Skeletal muscle tissue (tissue), 4 donors: ENCODE data around the gene VPS54. TPM values are rescaled to one million over a fixed set of nuclear protein-coding genes. Genes with fewer than 3 reads are reported as not detected.
"Not testable (repeated sequence)": the region's sequence is repeated elsewhere in the genome, so short reads cannot be mapped to it uniquely, and the experiment has no call there.

ENCODE experiments used
- H3K27ac ChIP-seq: one replicate; pipeline ENCODE4 v1.7.0; 2013; ENCODE audit warnings: mild to moderate bottlenecking, low read depth, low read length, inconsistent platforms
- H3K27me3 ChIP-seq, 3 donors: one replicate each; pipeline ENCODE4 v1.7.0; 2013; ENCODE audit warnings: low read length in 3 of 3; ENCODE audit not compliant: control insufficient read depth in 3 of 3, insufficient read depth in 3 of 3
- H3K36me3 ChIP-seq, 3 donors: one replicate each; pipeline ENCODE4 v1.7.0; 2013; ENCODE audit warnings: low read length in 3 of 3; ENCODE audit not compliant: control insufficient read depth in 3 of 3, insufficient read depth in 3 of 3
- H3K4me1 ChIP-seq, 3 donors: one replicate each; pipeline ENCODE4 v1.7.0; 2013; ENCODE audit warnings: low read length in 3 of 3, mild to moderate bottlenecking in 3 of 3; ENCODE audit not compliant: control insufficient read depth in 3 of 3, insufficient read depth in 3 of 3
- H3K4me3 ChIP-seq, 3 donors: one replicate each; pipeline ENCODE4 v1.7.0; 2013; ENCODE audit warnings: low read length in 3 of 3
- H3K9ac ChIP-seq, 3 donors: one replicate each; pipeline ENCODE4 v1.7.0; 2013; ENCODE audit warnings: low read length in 3 of 3, mild to moderate bottlenecking in 3 of 3, moderate library complexity in 2 of 3, low read depth in 1 of 3
- H3K9me3 ChIP-seq, 3 donors: one replicate each; pipeline ENCODE4 v1.7.0; 2013; ENCODE audit warnings: low read length in 3 of 3; ENCODE audit not compliant: control insufficient read depth in 3 of 3
- total RNA-seq: library from RNA; depleted of rRNA; stranded (reverse); fragments of >200 nt; gene quantifications from one replicate; pipeline ENCODE4 v1.2.3, GENCODE V29; 2014
- donor health status: Osteomylitis.

Gene VPS54
- total RNA-seq, 1 donor from 2014 or later, result 25.1 TPM

DNA sequence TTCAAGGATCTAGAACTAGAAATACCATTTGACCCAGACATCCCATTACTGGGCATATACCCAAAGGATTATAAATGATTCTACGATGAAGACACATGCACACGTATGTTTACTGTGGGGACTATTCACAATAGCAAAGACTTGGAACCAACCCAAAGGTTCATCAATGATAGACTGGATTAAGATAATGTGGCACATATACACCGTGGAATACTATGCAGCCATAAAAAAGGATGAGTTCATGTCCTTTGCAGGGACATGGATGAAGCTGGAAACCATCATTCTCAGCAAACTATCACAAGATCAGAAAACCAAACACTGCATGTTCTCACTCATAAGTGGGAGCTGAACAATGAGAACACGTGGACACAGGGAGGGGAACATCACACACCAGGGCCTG is 87.1 kb downstream of the VPS54 start:
- not testable (repeated sequence) for H3K4me1 ChIP-seq, H3K4me3 ChIP-seq, H3K27me3 ChIP-seq, H3K9me3 ChIP-seq, H3K27ac ChIP-seq, H3K9ac ChIP-seq
- peaks cover 7 to 11% (median 10%) of the 10 kb centered on the region in 3 donors for H3K36me3 ChIP-seq

- Histone ChIP-seq H3K27me3 (no peaks in the 10 kb centered on the region), H3K4me3 (no peak overlapping the region), H3K9me3 (no peaks in the 10 kb centered on the region), H3K36me3 (peaks cover 6 to 16% (median 12%) of the 10 kb centered on the region in 3 donors), H3K9ac (no peak overlapping the region), H3K4me1 (no peaks in the 10 kb centered on the region), H3K27ac (no peak overlapping the region)
Observed at GRCh38 chr2:63926815-63927214, 92.4 kb downstream of the VPS54 start.

- peaks cover 4 to 35% (median 35%) of the 10 kb centered on the region in 3 donors for H3K36me3 ChIP-seq
Observed at GRCh38 chr2:63914311-63914710, 104.9 kb downstream of the VPS54 start.

GRCh38 chr2:63903003-63903402 is 116.2 kb downstream of the VPS54 start:
- no peak overlapping the region for H3K9ac ChIP-seq
- no peak overlapping the region for H3K27ac ChIP-seq
- H3K36me3 ChIP-seq, result peaks cover 0 to 15% (median 9%) of the 10 kb centered on the region in 3 donors
- no peaks in the 10 kb centered on the region for H3K9me3 ChIP-seq
- no peaks in the 10 kb centered on the region for H3K27me3 ChIP-seq
- H3K4me1 ChIP-seq, result peaks cover 0 to 7% (median 5%) of the 10 kb centered on the region in 3 donors
- H3K4me3 ChIP-seq, result no peak overlapping the region

More at GRCh38 chr2:63914311-63914710, 104.9 kb downstream of the VPS54 start:
- no peaks in the 10 kb centered on the region for H3K27me3 ChIP-seq
- H3K4me1 ChIP-seq, result no peaks in the 10 kb centered on the region
- H3K9me3 ChIP-seq, result no peaks in the 10 kb centered on the region
- no peak overlapping the region for H3K4me3 ChIP-seq
- H3K9ac ChIP-seq, result no peak overlapping the region
- H3K27ac ChIP-seq, result no peak overlapping the region

GRCh38 chr2:63902149-63902548 is 117.1 kb downstream of the VPS54 start:
- no peaks in the 10 kb centered on the region for H3K27me3 ChIP-seq
- no peak overlapping the region for H3K9ac ChIP-seq
- H3K9me3 ChIP-seq, result no peaks in the 10 kb centered on the region
- H3K4me3 ChIP-seq, result no peak overlapping the region
- no peak overlapping the region for H3K27ac ChIP-seq
- H3K4me1 ChIP-seq, result peaks cover 0 to 7% (median 5%) of the 10 kb centered on the region in 3 donors
- H3K36me3 ChIP-seq, result peaks cover 0 to 17% (median 10%) of the 10 kb centered on the region in 3 donors

DNA sequence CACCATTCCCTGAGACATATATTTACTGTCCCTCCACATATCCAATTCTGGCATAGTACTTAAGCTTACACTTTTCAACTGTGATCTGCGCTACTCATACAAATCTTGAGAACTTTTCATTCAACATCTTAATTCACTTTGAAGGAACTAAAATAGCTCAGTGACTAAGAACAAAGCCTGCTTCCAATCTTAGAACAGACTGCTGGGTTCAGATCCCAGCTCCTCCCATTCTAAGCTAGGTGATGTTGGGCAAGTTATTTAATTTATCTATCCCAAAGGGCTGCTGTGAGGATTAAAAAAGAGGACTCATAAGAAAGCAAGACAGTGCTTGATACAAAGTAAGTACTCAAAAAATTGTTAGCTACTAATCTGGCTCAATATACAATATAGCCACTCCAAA is 119.6 kb downstream of the VPS54 start:
- Histone ChIP-seq H3K27ac (no peak overlapping the region), H3K27me3 (no peaks in the 10 kb centered on the region), H3K4me3 (no peak overlapping the region), H3K4me1 (peaks cover 0 to 7% (median 5%) of the 10 kb centered on the region in 3 donors), H3K9me3 (no peaks in the 10 kb centered on the region), H3K36me3 (peaks cover 0 to 19% (median 10%) of the 10 kb centered on the region in 3 donors), H3K9ac (no peak overlapping the region)

DNA sequence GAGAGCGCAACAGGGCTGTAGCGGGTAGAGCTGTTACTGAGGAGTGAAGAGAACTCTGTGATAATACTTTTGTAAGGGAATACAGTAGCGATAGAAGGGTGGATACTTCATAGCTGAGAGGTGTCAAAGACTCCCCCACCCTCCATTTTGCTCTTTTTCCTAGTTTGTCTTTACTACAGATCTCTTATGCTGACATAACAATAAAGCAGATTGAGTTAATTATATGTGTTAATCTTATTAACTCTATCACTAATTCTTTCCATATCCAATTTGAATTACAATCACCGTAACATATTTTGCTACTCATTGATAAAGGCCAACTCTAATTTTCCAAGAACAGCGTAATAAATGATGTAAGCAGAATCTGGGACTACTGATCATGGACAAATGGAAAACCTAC is 120.4 kb downstream of the VPS54 start:
- H3K27me3 ChIP-seq, result no peaks in the 10 kb centered on the region
- H3K27ac ChIP-seq, result no peak overlapping the region
- H3K36me3 ChIP-seq, result peaks cover 0 to 19% (median 18%) of the 10 kb centered on the region in 3 donors
- peaks cover 0 to 7% (median 5%) of the 10 kb centered on the region in 3 donors for H3K4me1 ChIP-seq
- no peaks in the 10 kb centered on the region for H3K9me3 ChIP-seq
- no peak overlapping the region for H3K4me3 ChIP-seq
- no peak overlapping the region for H3K9ac ChIP-seq

DNA sequence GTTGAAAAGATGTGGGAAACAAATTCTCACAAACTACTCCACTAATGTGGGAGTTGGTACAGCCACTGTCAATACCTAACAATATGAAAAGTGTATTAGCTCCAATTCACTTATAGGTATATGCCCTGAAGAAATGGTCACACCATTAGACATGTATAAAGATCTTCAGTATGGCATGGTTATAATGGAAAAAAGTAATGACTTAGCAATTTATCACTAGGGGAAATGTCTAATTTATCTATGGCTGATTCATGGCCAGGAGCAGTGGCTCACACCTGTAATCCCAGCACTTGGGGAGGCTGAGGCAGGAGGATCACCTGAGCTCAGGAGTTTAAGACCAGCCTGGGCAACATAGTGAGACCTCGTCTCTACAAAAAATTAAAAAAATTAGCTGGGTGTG is 125.1 kb downstream of the VPS54 start:
- H3K9me3 ChIP-seq, result no peaks in the 10 kb centered on the region
- no peak overlapping the region for H3K9ac ChIP-seq
- H3K27ac ChIP-seq, result no peak overlapping the region
- H3K4me1 ChIP-seq, result peaks cover 0 to under 1% (median under 1%) of the 10 kb centered on the region in 3 donors
- peaks cover 8 to 45% (median 34%) of the 10 kb centered on the region in 3 donors for H3K36me3 ChIP-seq
- H3K4me3 ChIP-seq, result no peak overlapping the region
- H3K27me3 ChIP-seq, result no peaks in the 10 kb centered on the region

DNA sequence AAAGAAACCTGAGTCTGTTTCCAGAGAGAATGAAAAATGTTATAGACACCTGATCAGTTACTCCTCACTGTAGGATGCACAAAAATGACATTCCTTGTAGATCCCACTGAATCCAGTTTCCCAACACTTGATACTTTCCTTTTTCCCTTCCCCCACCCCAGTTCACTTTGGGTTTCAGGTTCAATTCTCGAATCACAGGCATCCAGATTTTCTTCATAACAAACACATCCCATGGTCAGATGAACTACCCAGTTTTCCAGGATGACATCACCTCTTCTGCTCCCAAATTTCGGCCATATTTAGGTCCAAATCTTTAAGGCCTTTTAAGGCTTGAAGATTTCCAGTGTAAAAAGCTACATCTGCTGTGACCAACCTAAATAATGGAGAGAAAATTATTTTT is 126.1 kb downstream of the VPS54 start:
- Histone ChIP-seq H3K36me3 (peaks cover 15 to 45% (median 31%) of the 10 kb centered on the region in 3 donors), H3K4me1 (peaks cover 6 to 7% (median 7%) of the 10 kb centered on the region in 3 donors), H3K4me3 (no peak overlapping the region), H3K27ac (no peak overlapping the region), H3K27me3 (no peaks in the 10 kb centered on the region), H3K9ac (no peak overlapping the region), H3K9me3 (no peaks in the 10 kb centered on the region)

DNA sequence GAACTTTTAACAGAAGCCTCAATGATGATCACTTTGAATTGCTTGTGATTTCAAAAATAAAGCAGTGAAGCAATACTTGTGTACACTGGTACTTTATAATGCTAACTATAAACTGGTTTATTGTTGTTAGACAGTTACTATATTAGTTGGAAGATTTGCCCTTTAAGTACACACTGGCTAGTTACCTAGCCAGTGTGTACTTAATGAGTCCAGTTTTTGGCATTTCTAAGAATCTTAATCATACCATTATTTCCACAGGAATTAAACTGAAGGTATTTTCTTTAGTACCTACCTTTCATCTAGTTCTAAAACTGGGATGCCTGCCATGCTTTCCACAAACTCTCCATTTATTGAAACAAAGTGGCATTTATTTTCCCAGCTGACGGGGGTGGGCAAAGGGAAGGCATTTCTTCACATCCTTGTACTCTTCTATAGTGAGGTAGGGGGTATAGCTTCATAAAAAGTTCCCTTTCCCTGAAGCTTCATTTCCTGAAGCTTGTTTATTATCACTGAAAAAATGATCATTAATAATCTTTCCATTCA is 127.7 kb downstream of the VPS54 start:
- H3K36me3 ChIP-seq, result peaks cover 21 to 52% (median 34%) of the 10 kb centered on the region in 3 donors
- H3K27ac ChIP-seq, result no peak overlapping the region

More for the DNA sequence above, 127.7 kb downstream of the VPS54 start:
- H3K4me1 ChIP-seq, result peaks cover 8 to 19% (median 13%) of the 10 kb centered on the region in 3 donors
- no peaks in the 10 kb centered on the region for H3K9me3 ChIP-seq
- no peak overlapping the region for H3K9ac ChIP-seq
- H3K27me3 ChIP-seq, result no peaks in the 10 kb centered on the region
- H3K4me3 ChIP-seq, result no peak overlapping the region
